A549 treated with AZD9567 at 1 μM for 4 hours (cell line): ENCODE data around the gene ATP1A4. TPM values are rescaled to one million over a fixed set of nuclear protein-coding genes. Genes with fewer than 3 reads are reported as not detected.

Experiments used
- total RNA-seq: library from RNA; stranded (reverse); fragments of 200-300 nt; extraction: Qiagen RNA extraction; gene quantifications from 5 replicates; pipeline ENCODE4 v1.2.3, GENCODE V29; 2022; ENCODE audit not compliant: insufficient read depth

The ATP1A4 gene
- not detected in 5 replicates for total RNA-seq

DNA sequence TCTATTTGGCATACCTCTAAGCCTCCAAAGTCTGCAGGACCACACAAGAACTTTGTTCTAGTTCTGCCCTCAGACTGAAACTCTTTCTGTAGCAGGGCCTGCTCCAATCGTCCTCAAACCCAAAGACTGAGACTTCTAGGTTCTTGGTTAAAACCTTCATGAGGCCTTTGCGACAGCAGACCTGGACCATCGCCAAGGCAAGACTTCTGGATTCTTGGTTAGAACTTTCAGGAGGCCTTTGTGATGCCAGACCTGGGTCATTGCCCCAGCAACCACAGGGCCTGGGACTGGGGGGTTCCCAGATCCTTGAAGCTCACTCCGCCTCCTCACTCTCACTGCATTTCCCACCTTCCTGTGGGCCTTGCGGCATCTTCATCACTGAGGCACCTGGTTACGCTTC is at the start of gene ATP1A4:
TSS of gene ATP1A4 (plus strand) at position 301 of the 400 bp plus-strand sequence. CDS start 438 bp downstream, outside the sequence.

DNA sequence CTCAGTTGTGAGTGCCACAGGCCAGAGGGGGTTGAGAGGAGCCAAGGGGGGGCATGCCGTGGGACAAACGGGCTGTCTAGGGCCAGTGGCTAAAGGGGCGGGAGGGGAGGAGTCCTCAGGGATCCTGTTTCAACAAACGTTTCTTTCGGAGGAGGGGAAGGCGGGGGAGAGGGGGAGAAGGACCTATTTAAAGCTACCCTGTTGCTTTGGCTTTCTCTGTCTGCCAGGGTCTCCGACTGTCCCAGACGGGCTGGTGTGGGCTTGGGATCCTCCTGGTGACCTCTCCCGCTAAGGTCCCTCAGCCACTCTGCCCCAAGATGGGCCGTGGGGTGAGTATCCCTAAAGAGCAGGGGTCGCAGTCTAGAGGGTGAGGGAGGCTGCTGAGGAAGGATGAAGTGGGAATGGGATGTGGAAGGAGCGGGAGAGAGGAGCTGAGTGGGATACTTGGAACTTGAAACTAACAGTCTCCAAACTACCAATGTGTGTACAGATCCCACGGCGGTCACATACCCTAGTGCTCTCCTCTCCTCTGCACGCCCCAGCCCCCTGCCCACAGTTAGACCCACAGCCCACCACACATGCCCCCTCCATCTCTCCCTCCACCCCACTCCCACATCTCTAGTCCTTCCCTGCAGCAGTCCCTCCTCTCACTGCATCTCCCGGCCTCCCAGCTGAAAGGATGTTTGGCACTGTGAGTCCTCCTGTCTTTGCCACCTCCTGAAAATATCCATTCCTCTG is 35.7 kb upstream of the ATP1A4 start, which contains the start of gene ATP1A2:
TSS of gene ATP1A2 (plus strand) at position 215 of the 738 bp plus-strand sequence. CDS start at position 318, 103 bp downstream.

DNA sequence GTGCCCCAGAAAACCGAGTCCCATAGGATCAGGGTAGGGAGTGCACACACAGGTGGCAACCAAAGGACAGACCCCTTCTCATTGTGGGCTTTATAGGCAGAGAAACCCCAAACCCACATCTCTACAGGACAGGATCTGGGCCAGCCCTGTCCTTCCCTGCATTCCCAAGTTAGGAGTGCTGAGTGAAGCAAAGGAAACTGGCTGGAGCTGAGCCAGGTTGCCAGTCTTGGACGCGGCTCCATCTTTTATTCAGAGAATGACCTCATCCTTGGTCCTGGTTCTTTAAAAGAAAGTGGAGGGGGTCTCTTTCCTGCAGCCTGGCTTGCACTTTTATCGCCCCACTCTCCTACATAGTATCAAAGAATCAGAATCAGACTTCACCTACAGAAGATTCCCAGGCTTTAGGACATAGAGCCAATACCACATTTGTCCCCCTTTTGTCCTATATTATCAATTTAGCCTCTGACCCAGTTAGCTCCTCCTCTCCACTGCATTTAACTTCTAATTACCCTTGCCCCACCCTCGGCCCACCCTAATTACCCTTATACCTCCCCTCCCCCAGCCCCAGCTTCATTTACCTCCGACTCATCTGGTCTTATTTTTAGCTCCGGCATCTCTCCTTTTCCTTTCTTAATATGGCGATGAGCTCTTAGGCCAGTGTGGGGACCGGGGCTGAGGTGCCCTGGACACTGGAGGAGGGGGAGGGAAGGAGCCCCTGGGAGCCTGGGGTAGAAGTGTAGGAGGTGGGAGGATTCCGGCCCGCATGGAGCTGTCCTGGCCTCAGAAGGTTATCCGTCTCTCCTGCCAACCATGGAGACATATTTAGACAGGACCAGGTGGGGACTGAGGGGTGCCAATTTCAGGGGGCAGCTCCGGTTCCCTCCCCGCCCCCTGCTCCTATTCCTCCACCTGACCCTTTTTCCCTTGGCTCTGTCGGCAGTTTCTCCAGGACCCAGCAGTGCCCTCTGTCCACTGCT is 38.5 kb downstream of the ATP1A4 start, which contains the start of gene CASQ1:
TSS of gene CASQ1 (plus strand) at position 927 of the 977 bp plus-strand sequence. CDS start 177 bp downstream, outside the sequence.

DNA sequence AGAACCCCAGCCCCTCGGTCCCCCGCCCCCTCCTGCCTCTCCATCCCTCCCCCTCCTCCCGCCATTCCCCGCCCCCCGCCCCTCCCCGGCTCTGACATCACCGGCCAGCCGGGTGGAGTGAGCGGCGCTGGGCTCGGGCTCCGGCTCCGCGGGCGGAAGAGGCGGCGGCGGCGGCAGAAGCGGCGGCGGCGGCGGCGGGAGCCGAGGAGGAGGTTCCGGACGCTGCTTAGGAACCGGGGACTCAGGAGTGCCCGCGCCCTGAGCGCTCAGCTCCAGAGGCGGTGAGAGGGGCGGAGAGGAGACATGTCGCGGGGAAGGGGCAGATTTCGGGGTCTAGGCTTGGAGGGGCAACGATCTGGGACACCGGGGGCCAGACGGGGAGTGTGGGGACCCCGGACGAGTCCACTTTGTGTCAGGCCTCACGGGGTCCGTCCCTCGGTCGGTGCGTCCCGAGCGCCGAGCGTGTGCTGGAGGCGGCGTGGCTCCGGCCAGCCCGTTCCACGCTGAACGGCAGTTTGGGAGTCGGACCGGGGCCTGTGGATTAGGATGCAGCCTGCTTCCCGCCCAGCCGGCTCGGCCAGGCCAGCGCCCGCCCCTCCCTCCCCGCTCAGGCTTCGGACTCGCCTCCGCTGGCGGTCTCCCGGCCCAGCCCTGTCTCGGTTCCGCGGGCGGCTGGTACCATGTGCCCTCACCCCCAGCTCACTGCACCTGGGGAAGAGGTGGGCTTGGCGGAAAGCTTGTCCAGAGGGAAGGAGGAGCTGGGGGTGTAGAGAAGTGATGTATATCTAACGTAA is 54.0 kb downstream of the ATP1A4 start, which contains the start of gene PEA15:
TSS of gene PEA15 (plus strand) at position 143 of the 794 bp plus-strand sequence. CDS start 6,161 bp downstream, outside the sequence.

Other genes starting within 250 kb of the ATP1A4 start
- gene TAGLN2, start 226.1 kb upstream of the ATP1A4 start, total RNA-seq = 979 to 1,012 TPM (median 1,008 TPM) in 5 replicates
- gene IGSF9, start 206.0 kb upstream of the ATP1A4 start, total RNA-seq = 0.13 to 0.21 TPM (median 0.18 TPM) in 4 of 5 replicates, not detected in the other
- gene SLAMF9, start 197.4 kb upstream of the ATP1A4 start, total RNA-seq = 0.22 to 0.34 TPM (median 0.25 TPM) in 4 of 5 replicates, not detected in the other
- 3.7 to 4.7 TPM (median 4.3 TPM) in 5 replicates for gene PIGM, start 119.6 kb upstream of the ATP1A4 start, total RNA-seq
- gene KCNJ10, start 81.4 kb upstream of the ATP1A4 start, total RNA-seq = not detected in 5 replicates
- gene KCNJ9, start 70.1 kb upstream of the ATP1A4 start, total RNA-seq = not detected in 5 replicates
- 5.3 to 10.7 TPM (median 10.2 TPM) in 5 replicates for gene IGSF8, start 53.0 kb upstream of the ATP1A4 start, total RNA-seq
- 0.02 to 0.22 TPM (median 0.12 TPM) in 4 of 5 replicates, not detected in the other for gene ATP1A2, start 35.8 kb upstream of the ATP1A4 start, total RNA-seq
- gene CASQ1, start 39.0 kb downstream of the ATP1A4 start, total RNA-seq = not detected in 5 replicates
- gene PEA15, start 53.8 kb downstream of the ATP1A4 start, total RNA-seq = 164 to 184 TPM (median 175 TPM) in 5 replicates
- gene DCAF8, start 110.9 kb downstream of the ATP1A4 start, total RNA-seq = 34.5 to 56.1 TPM (median 52.5 TPM) in 5 replicates
- 20.8 to 25.0 TPM (median 23.5 TPM) in 5 replicates for gene PEX19, start 133.5 kb downstream of the ATP1A4 start, total RNA-seq
- 78.7 to 86.5 TPM (median 79.8 TPM) in 5 replicates for gene COPA, start 191.6 kb downstream of the ATP1A4 start, total RNA-seq
- 42.2 to 55.3 TPM (median 45.3 TPM) in 5 replicates for gene NCSTN, start 191.8 kb downstream of the ATP1A4 start, total RNA-seq
- 0.39 to 0.85 TPM (median 0.50 TPM) in 4 of 5 replicates, not detected in the other for gene NHLH1, start 215.5 kb downstream of the ATP1A4 start, total RNA-seq
- gene VANGL2, start 249.0 kb downstream of the ATP1A4 start, total RNA-seq = 0.45 to 0.94 TPM (median 0.55 TPM) in 5 replicates